ENCODE data around the gene LAMA4.
A peak's percentile ranks its signal among the peaks of the same experiment; 100 is the strongest.
"Not testable (repeated sequence)": the region's sequence is repeated elsewhere in the genome, so short reads cannot be mapped to it uniquely, and the experiment has no call there.

LAMA4 gene

DNA sequence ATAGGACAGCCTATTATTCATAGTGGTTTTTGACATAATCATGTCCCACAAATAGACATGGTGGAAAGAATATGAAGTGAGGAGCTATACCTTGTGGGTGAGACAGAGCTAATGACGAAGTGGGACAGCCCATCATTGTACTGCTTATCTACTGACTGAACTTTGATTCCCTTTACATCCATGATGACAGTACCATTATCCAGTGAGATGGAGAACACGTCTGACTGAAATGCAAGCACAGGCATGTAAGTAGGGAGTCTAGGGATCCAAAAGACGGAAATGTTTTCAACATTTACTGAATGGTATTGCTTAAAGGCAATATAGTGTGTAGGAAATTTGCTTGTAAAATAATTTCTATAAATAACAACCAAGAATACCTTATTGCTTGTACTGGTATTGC is 123.5 kb downstream of the LAMA4 start:
- DNase-seq: no peak

DNA sequence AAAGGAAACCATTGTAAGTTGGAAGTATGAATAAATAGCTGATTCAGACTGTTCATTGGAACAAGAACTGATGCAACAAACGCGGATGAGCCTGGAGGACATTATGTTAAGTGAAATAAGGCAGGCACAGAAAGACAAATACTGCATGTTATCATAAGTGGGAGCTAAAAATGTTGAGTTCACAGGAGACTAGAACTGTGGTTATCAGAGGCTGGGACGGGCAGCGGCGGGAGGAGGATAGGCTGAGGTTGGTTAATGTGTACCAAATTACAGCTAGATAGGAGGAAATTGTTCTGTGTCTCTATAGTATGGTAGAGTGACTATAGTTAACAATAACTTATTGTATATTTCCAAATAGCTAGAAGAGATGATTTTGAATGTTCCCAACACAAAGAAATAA is 126.2 kb downstream of the LAMA4 start:
- DNase-seq: no peak

DNA sequence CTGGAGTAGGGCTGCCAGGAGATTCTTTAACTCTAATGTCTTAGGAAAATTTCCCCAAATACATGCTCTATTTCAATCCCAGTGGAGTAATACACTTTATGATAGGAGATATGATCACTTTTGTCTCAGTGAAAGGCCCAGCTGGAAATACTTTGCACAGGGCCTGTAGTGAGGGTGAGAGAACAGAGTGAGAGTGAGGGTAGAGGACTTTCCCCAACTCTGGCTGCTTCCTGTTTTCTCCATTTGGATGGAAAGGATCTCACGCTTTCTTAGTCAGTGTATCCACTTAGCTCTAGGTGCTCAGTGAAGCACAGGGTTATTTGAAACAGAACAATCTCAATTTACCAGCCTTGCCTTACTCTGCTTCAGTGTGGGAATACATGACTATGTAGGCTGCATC is 130.4 kb downstream of the LAMA4 start:
- no peak for DNase-seq

DNA sequence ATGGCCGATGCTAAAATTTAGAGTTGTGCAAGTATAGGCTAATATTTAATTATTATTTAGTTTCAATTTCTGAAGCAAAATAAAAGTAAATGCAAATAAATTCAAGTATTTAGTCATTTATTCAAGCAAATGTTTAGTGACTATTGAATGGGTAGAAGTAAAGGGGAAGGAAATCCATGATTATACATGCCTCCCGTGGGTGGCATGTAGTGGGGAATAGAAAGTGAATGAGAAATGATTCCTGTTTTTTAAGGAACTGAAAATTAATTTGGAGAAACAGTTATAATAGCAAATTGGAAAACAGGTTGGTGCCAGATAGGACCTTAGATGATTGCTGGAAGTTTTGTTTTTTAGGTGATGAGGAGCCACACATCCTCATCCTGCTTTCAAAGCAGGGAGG is 131.6 kb downstream of the LAMA4 start:
- no peak for DNase-seq

DNA sequence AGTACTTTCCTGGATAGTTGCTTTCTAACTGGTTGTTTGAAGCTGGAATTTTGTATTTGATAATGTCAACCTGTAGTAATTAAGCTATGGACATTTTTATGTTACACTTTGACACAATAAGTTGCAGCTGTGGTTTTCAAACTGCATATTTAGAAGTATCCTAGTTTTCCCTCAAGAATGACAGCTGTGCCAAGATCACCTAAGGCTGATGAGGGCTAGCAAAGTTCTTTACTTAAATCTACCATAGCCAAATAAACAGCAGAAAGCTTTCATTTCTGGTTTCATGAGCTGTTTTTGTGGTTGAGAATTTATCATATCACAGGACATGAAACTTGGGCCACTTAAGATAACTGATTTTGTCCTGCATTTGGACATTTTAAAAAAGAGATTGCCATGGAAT is 136.3 kb downstream of the LAMA4 start:
- DNase-seq: no peak

DNA sequence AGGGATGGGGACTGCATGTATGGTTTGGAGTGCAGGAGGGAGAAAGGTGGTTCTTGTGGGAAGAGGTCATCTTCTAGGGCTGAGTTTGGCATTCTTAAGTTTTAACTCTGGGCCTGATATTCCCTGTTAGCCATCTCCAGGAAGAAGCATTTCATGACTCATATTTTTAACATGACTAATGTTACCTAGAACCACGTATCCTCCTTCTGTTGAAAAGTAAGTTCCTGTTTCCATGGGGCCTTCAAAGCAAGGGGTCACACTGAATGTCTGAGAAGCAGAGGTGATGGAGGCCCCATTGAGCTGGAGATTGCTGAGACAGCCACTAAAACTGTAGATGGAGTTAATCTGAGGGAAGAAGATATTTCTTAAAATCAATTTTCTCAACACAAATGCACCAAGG is 136.8 kb downstream of the LAMA4 start:
- no peak for DNase-seq

DNA sequence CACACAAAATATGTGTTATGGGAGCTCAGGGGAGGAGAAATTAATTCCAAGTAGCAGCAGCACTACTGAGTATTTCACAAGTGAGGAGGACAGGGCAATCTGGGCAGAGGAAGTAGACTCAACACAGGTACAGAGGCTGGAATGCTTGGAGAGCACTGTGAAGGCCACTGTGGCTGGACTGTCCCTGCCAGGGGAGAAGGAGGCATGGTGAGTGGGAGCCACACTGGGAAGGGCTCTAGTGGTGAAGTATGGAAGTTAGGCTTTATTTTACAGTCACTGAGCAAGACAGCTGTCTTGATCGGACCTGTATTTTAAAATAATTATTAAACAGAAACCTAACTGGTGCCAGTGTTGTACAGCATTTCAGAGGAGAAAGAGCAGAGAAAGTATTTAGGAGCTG is 138.1 kb downstream of the LAMA4 start:
- DNase-seq: no peak

DNA sequence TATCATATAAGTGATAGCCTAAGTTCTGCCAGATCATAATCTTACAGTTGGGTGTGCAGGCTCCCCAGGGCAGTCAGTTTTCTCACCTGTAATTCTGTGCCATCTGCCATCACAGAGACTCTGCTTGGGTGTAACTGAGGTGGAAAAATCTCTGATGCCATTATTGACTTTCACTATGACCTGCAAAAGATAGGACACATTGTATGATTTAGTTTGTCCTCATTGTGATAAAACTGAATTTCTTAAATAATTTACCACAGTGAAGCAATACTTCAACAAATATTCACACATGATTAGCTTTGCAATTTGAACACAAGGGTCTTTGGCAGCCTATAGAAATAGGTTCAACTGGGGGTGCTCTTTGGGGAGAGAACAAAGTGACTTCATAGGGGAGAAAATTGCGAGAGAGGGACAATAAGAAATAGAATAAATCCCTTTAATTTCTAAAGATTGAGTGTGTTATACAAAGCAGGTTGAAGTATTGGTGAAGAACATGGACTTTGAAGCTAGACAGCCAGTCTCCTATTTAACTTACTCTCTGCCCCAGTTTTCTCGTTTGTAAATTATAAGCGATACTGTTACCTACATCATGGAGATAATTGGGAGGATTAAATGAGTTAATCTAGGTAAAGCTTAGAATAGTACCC is 139.7 kb downstream of the LAMA4 start:
- no peak for DNase-seq

DNA sequence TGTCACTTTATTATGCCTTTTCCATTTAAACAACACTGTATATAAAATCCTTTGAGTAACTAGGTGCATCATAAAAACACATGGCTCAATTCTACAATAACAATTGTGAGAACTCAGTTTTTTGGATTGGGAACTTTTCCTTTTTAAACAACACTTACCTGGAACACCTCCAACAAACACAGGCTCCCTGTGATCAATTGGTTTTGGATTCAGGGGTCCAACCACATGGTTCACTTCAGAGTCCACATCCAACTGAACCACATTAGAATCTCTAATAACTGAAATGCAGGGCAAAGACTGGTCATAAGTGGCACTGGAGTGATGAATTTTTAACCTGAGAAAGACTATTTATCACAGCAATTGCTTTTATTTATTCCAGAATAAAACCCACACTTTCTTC is 140.4 kb downstream of the LAMA4 start:
- DNase-seq: no peak

DNA sequence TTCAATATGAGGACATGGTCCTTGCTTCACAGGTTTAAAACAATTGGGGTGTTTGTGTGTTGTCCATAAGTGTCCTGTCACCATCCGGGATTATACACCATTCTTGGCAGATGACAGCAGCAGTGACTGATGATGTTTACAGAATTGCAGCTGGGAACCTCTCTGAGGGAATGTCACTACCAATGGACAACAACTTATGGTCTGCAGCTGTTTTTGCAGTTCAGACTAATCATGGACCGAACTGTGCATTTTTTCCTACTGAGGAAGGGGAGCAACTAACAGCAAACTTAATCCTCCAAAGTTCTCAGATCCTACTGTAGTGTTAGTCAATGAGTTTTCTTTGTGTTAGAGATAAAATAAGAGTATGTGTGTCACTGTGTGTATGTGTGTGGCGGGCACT is 140.9 kb downstream of the LAMA4 start:
- DNase-seq: no peak

DNA sequence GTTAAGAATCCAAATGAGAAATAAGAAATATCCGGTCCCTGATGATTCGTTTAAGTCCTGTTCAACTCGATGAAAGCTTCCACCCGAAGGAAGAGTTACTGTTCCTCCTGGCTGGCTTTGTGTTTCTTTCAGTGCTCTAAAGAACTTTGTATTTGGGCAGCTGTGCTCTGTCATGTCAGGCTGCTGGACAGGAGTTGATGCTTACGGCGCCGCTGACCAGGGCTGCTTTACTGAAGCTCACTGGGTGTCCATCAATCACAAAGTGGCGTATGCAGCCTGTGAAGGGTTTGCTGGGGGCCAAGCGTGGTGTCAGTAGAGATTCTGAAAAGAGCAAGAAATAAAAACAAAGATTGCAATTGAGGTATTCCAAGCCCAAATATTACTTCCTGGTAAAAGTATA is 145.1 kb downstream of the LAMA4 start:
- no peak for DNase-seq

DNA sequence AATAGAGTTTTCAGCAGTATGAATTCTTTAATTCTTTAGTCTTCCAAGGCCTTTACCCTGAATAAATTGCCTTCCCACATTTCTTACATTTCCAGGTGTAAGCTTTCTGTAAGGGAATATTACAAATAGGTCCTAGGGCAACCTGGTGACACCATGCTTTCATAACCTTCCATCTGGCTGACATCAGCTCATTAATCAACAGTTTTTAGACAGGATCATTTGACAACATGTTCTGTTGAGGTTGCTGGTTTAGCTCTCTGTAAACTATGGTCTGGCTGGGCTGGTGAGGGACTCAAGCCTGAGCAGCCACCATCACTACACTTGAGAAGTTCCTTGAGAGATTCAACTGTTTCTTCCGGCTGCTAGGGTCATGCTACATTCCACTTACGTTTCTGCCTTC is 147.8 kb downstream of the LAMA4 start:
- no peak for DNase-seq

DNA sequence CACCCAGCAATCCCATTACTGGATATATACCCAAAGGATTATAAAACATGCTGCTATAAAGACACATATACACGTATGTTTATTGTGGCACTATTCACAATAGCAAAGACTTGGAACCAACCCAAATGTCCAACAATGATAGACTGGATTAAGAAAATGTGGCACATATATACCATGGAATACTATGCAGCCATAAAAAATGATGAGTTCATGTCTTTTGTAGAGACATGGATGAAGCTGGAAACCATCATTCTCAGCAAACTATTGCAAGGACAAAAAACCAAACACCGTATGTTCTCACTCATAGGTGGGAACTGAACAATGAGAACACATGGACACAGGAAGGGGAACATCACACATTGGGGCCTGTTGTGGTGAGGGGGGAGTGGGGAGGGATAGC is 148.3 kb downstream of the LAMA4 start:
- not testable (repeated sequence) for DNase-seq

DNA sequence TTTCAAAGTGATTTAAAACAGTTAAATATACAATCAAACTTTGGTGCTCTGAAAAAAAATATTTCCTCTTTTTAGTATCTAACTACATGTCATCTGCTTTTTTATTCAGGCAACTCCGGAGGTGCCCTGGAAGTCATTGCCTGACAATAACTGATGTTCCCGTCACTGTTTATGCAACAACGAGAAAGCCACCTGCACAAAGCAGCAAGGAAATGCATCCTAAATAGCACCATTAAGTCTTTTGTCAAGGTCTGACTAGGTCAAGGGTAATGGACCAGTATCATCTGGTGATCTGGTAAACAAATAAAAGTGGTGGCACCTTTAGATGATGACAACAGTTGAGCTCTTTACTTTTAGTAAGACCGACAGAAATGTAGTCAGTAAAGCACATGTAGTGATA is 153.8 kb downstream of the LAMA4 start:
- no peak for DNase-seq

DNA sequence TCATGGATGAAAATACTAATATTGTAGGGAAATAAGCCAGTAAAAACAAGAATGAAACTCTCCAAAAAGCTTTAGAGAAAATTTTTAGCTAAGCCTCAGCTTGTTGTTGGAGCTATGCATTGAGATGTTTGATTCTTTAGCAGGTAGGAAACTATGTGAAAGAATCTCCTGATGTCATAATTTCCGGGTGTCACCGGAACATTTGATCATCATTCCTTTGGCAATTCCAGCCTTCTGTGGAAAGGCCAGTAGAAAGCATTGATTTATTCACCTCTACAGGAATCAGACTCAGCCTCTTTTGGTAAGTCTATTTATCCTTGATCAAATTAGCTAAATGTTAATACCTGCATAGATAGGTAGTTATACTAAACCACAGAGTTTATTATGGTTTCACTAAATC is 157.5 kb downstream of the LAMA4 start:
- DNase-seq: no peak

DNA sequence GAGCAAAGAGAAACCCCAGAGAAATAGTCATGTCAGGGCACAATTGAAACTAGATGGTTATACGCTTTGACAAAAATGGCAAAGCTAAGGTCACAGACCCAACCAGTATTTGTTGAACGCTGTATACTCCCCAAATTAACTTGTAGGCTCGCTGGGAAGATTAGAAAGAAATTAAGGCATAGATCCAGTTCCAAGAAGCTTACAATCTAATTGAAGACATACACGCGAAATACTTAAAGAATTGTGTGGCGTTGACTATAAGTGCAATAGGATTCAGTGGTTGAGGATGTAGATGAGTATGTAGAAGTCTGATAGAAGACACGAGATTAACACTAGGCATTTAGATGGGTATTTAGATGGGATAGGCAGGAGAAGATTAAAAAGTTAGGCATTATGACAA is 166.5 kb downstream of the LAMA4 start:
- DNase-seq: no peak

DNA sequence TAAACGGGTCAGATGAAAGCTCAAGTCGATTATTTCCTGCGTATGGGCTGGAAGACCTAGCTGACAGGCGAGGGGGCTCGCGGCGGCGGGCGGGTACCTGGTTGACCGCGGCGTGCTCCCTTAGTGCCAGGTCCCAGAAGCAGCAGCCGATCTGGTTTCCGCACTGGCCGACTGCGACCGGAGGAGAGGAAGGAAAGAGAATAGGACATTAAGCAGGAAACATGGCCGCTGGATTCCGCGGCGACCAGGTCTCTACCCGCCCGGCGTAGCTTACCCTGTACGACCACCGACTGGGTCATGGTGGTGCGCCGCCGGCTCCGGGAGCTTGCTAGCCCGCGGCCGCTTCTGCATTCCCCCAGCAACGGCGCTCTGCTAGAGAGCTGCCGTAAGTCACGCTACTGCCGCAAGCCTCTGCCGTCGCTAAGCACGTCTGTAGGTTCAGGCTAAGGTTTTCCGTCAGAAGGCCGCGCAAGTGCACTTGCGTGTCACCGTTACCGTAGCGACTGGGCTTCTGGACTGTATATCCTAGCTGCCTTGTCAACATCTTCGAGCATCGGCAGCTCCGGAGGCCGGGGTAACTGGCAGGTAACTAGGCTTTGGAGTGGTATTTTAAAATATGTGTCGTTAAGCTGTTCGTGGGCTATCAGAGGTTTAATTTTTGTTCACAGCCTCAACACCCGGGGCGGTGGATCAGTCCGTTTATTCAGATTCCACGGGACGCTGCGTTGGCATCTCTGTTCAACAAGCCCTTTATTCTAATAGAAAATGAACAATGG is 167.0 kb downstream of the LAMA4 start, which contains the start of the genes FAM229B and TUBE1:
Gene FAM229B (plus strand): TSS at position 456 of the 776 bp plus-strand sequence. CDS start 11,693 bp downstream, outside the sequence.
Gene TUBE1 (minus strand): TSS at position 347 of the 776 bp plus-strand sequence. CDS start 48 bp downstream, at position 299.
- peak; percentile 92 for DNase-seq

DNA sequence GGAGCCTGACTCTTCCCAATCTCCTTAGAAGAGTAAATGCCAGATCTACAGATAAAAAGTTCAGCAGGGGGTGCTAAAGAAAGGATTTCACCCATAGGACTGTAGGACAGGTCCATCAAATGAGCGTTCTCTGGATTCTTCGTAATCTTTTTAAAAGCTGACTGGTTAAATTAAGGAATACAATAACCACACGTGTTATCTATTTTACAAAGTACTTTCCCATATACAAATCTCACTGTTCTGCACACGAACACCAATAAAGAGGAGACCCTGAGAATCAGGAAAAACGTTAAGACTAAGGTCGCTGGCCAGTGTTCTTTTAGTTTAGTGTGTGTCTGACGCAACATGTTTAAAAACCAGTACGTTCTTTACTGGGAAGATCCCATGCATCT is 167.6 kb downstream of the LAMA4 start:
- DNase-seq: peak; percentile 16

DNA sequence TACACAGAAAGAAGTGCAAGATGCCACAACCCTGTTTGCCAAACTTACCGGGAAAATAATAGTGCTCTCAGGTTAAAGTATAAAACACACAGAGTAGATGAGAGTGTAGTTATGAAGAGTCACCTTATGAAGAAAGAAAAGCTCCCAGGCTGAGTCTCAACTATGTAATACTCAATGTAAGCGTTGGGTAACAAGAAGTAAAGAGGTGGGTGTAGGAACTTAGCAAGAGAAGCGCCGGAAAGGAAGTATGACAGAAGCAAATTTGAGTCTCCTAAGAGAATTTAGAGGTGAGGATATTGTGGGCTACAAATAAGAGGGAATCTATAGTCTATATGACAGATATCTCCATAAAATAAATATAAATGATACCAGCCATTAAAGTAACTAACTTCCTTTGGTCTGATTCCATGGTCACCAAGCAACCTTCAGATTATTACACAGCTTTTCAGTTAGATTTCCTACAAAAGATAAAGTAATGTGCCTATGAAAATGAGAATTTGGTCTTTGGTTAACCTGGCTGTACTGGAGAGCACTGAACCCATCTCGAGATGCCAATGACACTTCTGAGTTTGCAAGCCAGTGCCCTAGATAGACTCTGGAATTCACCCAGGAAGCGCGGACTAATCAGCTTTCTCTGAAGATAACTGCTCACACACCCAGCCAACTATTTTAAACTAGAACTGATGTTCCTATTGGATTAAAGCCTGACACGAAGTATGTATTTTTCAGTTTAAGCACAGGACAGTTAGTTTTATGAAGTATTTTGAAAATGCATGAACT is 168.9 kb downstream of the LAMA4 start:
- DNase-seq: no peak

DNA sequence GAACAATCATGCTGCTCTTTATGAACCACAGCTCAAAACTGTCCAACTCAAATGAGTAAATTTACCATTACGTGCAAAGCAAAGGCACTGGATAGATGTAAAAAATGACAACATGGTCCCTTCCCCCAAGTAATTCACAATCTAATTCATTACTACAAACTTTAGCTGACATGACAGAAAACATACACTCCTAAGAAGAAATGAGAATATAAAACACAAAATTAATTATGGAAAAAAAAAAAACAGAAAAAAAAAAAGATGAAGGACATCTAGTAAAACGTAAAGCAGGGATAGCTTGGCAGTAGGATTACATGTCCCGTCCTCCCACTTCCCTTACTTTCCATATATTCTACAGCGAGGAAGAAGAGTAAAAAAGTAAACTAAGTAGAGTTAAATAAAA is 172.8 kb downstream of the LAMA4 start:
- no peak for DNase-seq

DNA sequence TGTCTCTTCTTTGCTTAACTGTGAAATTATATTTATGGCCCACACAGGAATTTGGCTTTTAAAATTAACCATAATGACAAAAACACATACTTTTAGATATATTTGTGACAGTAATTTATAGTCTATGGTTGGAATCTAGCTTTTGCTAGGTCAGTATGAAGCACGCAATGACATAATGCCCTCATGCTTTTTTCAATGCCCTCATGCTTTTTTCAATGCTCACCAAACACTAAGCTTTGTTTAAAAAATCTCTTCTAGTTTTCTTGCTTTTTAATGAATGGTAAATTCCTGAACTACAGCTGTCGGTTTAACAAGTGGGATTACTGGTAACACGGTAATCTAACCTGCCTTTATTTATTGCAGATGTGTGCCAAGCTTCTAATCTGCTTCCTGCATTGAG is 187.8 kb downstream of the LAMA4 start:
- no peak for DNase-seq

DNA sequence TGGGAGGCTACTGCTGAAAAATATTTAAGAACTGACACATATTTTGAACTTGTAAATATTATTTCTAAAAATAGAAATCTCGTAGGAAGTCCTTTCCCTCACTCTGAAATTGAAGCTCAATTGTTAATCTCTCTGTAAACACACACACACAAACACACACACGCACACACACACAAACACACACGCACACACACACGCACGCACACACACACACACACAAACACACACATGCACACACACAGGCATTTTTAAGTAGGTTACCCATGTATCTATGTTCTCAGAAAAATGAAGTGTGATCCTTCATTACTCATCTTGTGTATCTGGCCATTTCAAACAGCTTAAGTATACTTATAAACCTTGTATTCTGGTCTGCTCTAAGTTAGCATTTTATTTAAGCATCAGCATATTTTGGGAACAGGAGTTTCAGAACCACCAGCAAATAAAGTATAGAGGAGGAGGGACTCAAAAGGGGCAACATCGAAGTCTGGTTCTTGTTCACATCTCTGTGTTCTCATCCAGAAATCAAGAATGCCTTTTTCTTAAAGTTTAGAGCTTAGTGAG is 188.9 kb downstream of the LAMA4 start:
- DNase-seq: no peak

DNA sequence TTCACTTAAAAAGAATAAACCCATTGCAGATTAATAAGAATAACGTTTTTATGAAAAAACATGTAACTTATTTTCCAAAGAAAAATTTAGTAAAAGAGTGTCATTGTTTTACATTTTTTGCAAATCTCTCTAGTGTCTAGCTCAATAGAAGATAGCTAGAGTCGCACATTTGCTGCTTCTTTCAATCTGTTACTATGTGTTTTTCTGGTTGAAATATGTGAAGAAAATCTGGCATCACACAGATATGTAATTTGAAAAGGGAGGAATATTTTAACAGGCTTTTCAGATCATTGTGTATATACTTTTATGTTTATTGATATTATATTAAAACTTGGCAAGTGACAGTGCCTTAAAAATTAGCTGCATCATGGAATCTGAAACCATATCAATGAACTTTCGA is 191.4 kb downstream of the LAMA4 start:
- DNase-seq: no peak

DNA sequence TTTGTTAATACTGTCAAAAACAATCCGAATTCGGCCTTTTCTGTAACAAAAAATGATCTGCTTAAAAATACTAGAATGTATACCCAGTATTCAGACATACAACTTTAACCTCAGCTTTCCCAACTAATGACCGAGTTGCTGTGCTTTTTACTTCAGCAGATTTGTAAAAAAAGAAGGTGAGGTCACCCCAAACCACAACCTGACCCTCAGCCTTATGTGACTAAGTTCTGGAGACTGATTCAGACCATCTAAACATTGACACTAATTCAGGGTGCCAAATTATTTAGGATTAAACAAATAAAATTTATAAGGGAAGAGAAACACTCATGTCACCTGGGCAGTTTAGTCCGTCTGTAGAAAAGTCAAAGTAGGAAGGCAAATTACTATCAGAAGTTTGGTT is 192.8 kb downstream of the LAMA4 start:
- no peak for DNase-seq
